GM12878 (cell line): ENCODE data around the gene CRELD2. TPM values are rescaled to one million over a fixed set of nuclear protein-coding genes. Genes with fewer than 3 reads are reported as not detected.

Experiments
- ATAC-seq: fragments of 200-7000 bp; cut with Tn5 transposase; 3 replicates; pipeline ENCODE4 v1.9.1; 2020; ENCODE audit warnings: mild to moderate bottlenecking, moderate library complexity
- BruUV-seq: library from RNA; stranded (reverse); fragments of 400-500 nt; replicated peaks from 2 replicates; lab custom pipeline; 2021; lab: Mats Ljungman, UMichigan
- CTCF ChIA-PET: fragments of 300-600 bp; sonication (Branson Sonifier 250); formaldehyde crosslinking; extraction: SDS; loops from one replicate; lab custom pipeline; 2021; ENCODE audit warnings: inconsistent platforms; lab: Yijun Ruan, JAX
- POLR2A ChIA-PET: fragments of 350-600 bp; formaldehyde crosslinking; extraction: SDS; loops from one replicate; lab custom pipeline; 2021; ENCODE audit warnings: inconsistent platforms; lab: Charles Lee
- RAD21 ChIA-PET: fragments of 300-600 bp; sonication (Branson Sonifier 250); formaldehyde crosslinking; loops from one replicate; lab custom pipeline; 2023; ENCODE audit warnings: antibody characterized with exemption; ENCODE audit not compliant: unreplicated experiment; lab: Charles Lee
- SMC1A ChIA-PET: fragments of 300-600 bp; sonication (Branson Sonifier 250); formaldehyde crosslinking; loops from one replicate; lab custom pipeline; 2023; ENCODE audit not compliant: unreplicated experiment, uncharacterized antibody; lab: Charles Lee
- DNase-seq: peaks from one replicate; pipeline ENCODE4 v3.0.0-alpha.2; 2011; ENCODE audit warnings: low read depth, low spot score
- FAIRE-seq: peaks from 3 replicates; lab custom pipeline; 2011; peaks lifted over from hg19 to GRCh38; lab: Jason Lieb, UNC
- H2AFZ ChIP-seq: 2 replicates; pipeline ENCODE4 v1.6.0; 2011; ENCODE audit warnings: low read depth, low read length, control low read depth; ENCODE audit not compliant: control insufficient read depth
- H3K27ac ChIP-seq: 2 replicates; pipeline ENCODE4 v1.5.1; 2011; ENCODE audit warnings: control low read depth; ENCODE audit not compliant: control insufficient read depth, insufficient read depth
- H3K27me3 ChIP-seq, 2 experiments: replicated peaks in 1 of 2; 2 replicates each; pipeline versions ENCODE4 v1.6.0 to v1.6.1; 2011; ENCODE audit warnings: low read length in 1 of 2; ENCODE audit not compliant: control insufficient read depth in 2 of 2, insufficient read depth in 2 of 2
- H3K36me3 ChIP-seq, 2 experiments: 2 replicates each; pipeline ENCODE4 v1.5.1; 2011; ENCODE audit warnings: low read length in 1 of 2; ENCODE audit not compliant: control insufficient read depth in 2 of 2, insufficient read depth in 2 of 2
- H3K4me1 ChIP-seq: 2 replicates; pipeline ENCODE4 v1.6.1; 2011; ENCODE audit warnings: mild to moderate bottlenecking, low read length, moderate library complexity, mixed read lengths; ENCODE audit not compliant: control insufficient read depth, insufficient read depth
- H3K4me2 ChIP-seq: 2 replicates; pipeline ENCODE4 v1.6.0; 2011; ENCODE audit warnings: control low read depth; ENCODE audit not compliant: control insufficient read depth, insufficient read depth
- H3K4me3 ChIP-seq: fragments of 200-600 bp; sonication (generic); 2 replicates; pipeline ENCODE4 v1.5.1; 2016
- H3K79me2 ChIP-seq: 2 replicates; pipeline ENCODE4 v1.6.0; 2011; ENCODE audit warnings: low read length; ENCODE audit not compliant: control insufficient read depth, insufficient read depth
- H3K9ac ChIP-seq: 2 replicates; pipeline ENCODE4 v1.8.0; 2011; ENCODE audit warnings: low read length, control low read depth, mixed read lengths; ENCODE audit not compliant: control insufficient read depth, insufficient read depth
- H3K9me3 ChIP-seq: replicated peaks from 3 replicates; pipeline ENCODE4 v1.5.1; 2011; ENCODE audit warnings: mild to moderate bottlenecking, low read length; ENCODE audit not compliant: control insufficient read depth, insufficient read depth
- H4K20me1 ChIP-seq: 2 replicates; pipeline ENCODE4 v1.6.0; 2011; ENCODE audit not compliant: control insufficient read depth, insufficient read depth
- BCL11A ChIP-seq: IDR thresholded peaks from 2 replicates; pipeline ENCODE4 v1.6.1; 2011; ENCODE audit warnings: low read depth, low read length
- BCLAF1 ChIP-seq: fragments of 450-650 bp; IDR thresholded peaks from 2 replicates; pipeline ENCODE4 v1.6.1; 2017; ENCODE audit warnings: antibody characterized with exemption, mild to moderate bottlenecking, moderate library complexity
- E2F8 ChIP-seq: fragments of 450-650 bp; IDR thresholded peaks from 2 replicates; pipeline ENCODE4 v1.6.1; 2018; ENCODE audit warnings: mild to moderate bottlenecking, low read depth, moderate library complexity; ENCODE audit not compliant: partially characterized antibody
- EED ChIP-seq: sonication (generic); IDR thresholded peaks from 2 replicates; pipeline ENCODE4 v1.6.1; 2016; ENCODE audit warnings: antibody characterized with exemption, low read depth
- HSF1 ChIP-seq: fragments of 150-350 bp; IDR thresholded peaks from 2 replicates; pipeline ENCODE4 v1.6.1; 2014; ENCODE audit warnings: mild to moderate bottlenecking, low read depth, low read length
- MEF2B ChIP-seq: fragments of 450-650 bp; IDR thresholded peaks from 2 replicates; pipeline ENCODE4 v1.6.1; 2018; ENCODE audit warnings: mild to moderate bottlenecking, moderate library complexity; ENCODE audit not compliant: partially characterized antibody, poor library complexity, severe bottlenecking
- NFYA ChIP-seq: IDR thresholded peaks from 2 replicates; pipeline ENCODE4 v1.6.1; 2011; ENCODE audit warnings: low read depth, mild to moderate bottlenecking, low read length, improper control_type of control experiment, borderline replicate concordance
- NRF1 ChIP-seq: conservative IDR thresholded peaks from 2 replicates; pipeline ENCODE4 v1.6.1; 2011; ENCODE audit warnings: mild to moderate bottlenecking, low read depth, low read length, improper control_type of control experiment
- RCOR1 ChIP-seq: conservative IDR thresholded peaks from 2 replicates; pipeline ENCODE4 v1.6.1; 2012; ENCODE audit warnings: low read depth, low read length, improper control_type of control experiment
- SREBF1 ChIP-seq: IDR thresholded peaks from 2 replicates; pipeline ENCODE4 v1.6.1; 2012; ENCODE audit warnings: mild to moderate bottlenecking, low read length
- STAT1 ChIP-seq: fragments of 450-650 bp; conservative IDR thresholded peaks from 2 replicates; pipeline ENCODE4 v1.6.1; 2014; ENCODE audit warnings: antibody characterized with exemption, mild to moderate bottlenecking
- SUZ12 ChIP-seq: fragments of 200-600 bp; sonication (generic); IDR thresholded peaks from one replicate; pipeline ENCODE4 v1.6.1; 2018; ENCODE audit warnings: antibody characterized with exemption, mild to moderate bottlenecking; ENCODE audit not compliant: unreplicated experiment
- YY1 ChIP-seq: IDR thresholded peaks from 2 replicates; pipeline ENCODE4 v1.6.1; 2011; ENCODE audit warnings: low read depth, mild to moderate bottlenecking, low read length
- ZBTB33 ChIP-seq: fragments of 450-650 bp; IDR thresholded peaks from 2 replicates; pipeline ENCODE4 v1.6.1; 2017; ENCODE audit warnings: mild to moderate bottlenecking
- WGBS: methylation state at CpG from one replicate; pipeline ENCODE4 v1.1.6; 2016; ENCODE audit warnings: low lambda C conversion rate; ENCODE audit not compliant: insufficient replicate concordance, insufficient coverage; ENCODE audit errors: missing lambda C conversion rate; 5-methylcytosine and 5-hydroxymethylcytosine counted together
- in situ Hi-C: fragments of 300-500 bp; cut with MboI; formaldehyde crosslinking; loops from 9 replicates; pipeline ENCODE4 v1.14.3; 2018; ENCODE audit warnings: mixed read lengths
- intact Hi-C: fragments of 100-400 bp; cut with micrococcal nuclease; formaldehyde crosslinking; loops from one replicate; pipeline ENCODE4 v1.14.2; 2022; ENCODE audit not compliant: unreplicated experiment
- polyA plus RNA-seq, 11 experiments: library from polyadenylated mRNA; depleted of rRNA in 4 of 11; unstranded in 6 of 11; stranded (reverse) in 5 of 11; fragments of >200 nt; fragmentation: Nextera tagmentation in 4 of 11; fragmentation: Illumina TruSeq in 1 of 11; extraction: Ambion mirVana in 4 of 11; extraction: Trizol in 1 of 11; gene quantifications; 1 replicate in 1 of 11; 2 replicates in 10 of 11; pipeline versions ENCODE4 v1.2.1 to v1.2.3, GENCODE V29; 2011 to 2016; ENCODE audit warnings: inconsistent platforms in 2 of 11, missing spikeins in 2 of 11, low read depth in 1 of 11
- total RNA-seq, 4 experiments: library from RNA; depleted of rRNA in 3 of 4; stranded (reverse); fragments of >200 nt in 3 of 4; fragmentation: Illumina TruSeq in 1 of 4; extraction: Trizol in 1 of 4; gene quantifications; 2 replicates each; pipeline versions ENCODE4 v1.2.1 to v1.2.3, GENCODE V29; 2013 to 2021

The CRELD2 gene
- total and polyA plus RNA-seq, 10 of the 15 experiments (the other 5 are each of a cell fraction or from before 2014, with no cell fraction given): 9.4 to 111 (median 25.9) TPM

GRCh38 chr22:49954354-49954753 is 35.9 kb downstream of the CRELD2 start:
- intact Hi-C loops: no loop called here
- WGBS: 64% methylated on average over 8 of the region's 8 CpGs
- H2AFZ ChIP-seq: no peak overlapping the region
- ChIA-PET CTCF (no interaction called here), SMC1A (no interaction called here), POLR2A (no interaction called here), RAD21 (no interaction called here)
- no peaks in the 10 kb centered on the region for H3K9me3 ChIP-seq
- FAIRE-seq (no peak), DNase-seq (no peak), ATAC-seq (no peak)
- no peak overlapping the region for H3K9ac ChIP-seq
- no TSS peak for BruUV-seq
- no peak overlapping the region for H3K4me3 ChIP-seq
- no peaks in the 10 kb centered on the region for H3K27me3 ChIP-seq
- no peaks in the 10 kb centered on the region; the same call in 1 of the 2 replicates for H3K79me2 ChIP-seq
- in situ Hi-C loops: no loop called here
- no peaks in the 10 kb centered on the region for H3K36me3 ChIP-seq
- no peak overlapping the region for H3K27ac ChIP-seq
- H4K20me1 ChIP-seq: no peaks in the 10 kb centered on the region
- peaks cover 3% of the 10 kb centered on the region for H3K4me1 ChIP-seq
- H3K4me2 ChIP-seq: no peak overlapping the region
- TF ChIP-seq E2F8 (no peak), NFYA (no peak), RCOR1 (no peak), HSF1 (no peak), SUZ12 (no peak), EED (no peak), ZBTB33 (no peak), BCLAF1 (no peak), BCL11A (no peak), NRF1 (no peak), MEF2B (no peak), SREBF1 (no peak), YY1 (no peak), STAT1 (no peak)
